Activated CD4-positive, alpha-beta T cell treated with anti-CD3 and anti-CD28 coated beads, Interleukin-10, Interleukin-2, amounts not matched to agents 100 ng/mL and 50 ng/mL, durations not matched to agents 16 hours and 8 hours (primary cell): ENCODE measurements around the gene GCN1.

ENCODE experiments used
- DNase-seq: peaks from one replicate; pipeline ENCODE4 v3.0.0-alpha.2; 2020

GCN1 gene

GRCh38 chr12:120229487-120230325 is 35.2 kb upstream of the GCN1 start:
- no peak for DNase-seq

DNA sequence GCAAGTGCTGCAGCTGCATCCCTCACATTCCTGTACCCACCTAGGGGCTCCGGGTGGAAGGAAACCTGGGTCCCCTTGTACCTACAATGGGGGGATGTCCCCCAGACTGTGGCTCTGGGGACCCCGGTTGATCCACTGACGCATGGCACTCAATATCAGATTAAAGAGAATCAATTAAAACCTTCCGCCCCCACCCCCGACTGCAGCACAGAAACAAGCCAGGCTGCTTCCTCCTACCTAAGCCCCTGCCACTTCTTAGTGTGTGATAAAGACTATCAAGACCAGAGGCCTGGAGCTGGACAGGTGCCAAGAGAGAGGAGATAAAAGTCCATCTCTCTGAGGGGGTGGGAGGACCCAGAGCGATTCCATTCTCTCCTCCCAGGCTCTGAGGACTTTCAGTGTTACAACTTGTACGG is 34.6 kb upstream of the GCN1 start:
- no peak for DNase-seq

GRCh38 chr12:120228291-120229070 is 34.0 kb upstream of the GCN1 start:
- DNase-seq, result peak; percentile 92

- no peak for DNase-seq
Measured at GRCh38 chr12:120228041-120228290, 33.5 kb upstream of the GCN1 start.

DNA sequence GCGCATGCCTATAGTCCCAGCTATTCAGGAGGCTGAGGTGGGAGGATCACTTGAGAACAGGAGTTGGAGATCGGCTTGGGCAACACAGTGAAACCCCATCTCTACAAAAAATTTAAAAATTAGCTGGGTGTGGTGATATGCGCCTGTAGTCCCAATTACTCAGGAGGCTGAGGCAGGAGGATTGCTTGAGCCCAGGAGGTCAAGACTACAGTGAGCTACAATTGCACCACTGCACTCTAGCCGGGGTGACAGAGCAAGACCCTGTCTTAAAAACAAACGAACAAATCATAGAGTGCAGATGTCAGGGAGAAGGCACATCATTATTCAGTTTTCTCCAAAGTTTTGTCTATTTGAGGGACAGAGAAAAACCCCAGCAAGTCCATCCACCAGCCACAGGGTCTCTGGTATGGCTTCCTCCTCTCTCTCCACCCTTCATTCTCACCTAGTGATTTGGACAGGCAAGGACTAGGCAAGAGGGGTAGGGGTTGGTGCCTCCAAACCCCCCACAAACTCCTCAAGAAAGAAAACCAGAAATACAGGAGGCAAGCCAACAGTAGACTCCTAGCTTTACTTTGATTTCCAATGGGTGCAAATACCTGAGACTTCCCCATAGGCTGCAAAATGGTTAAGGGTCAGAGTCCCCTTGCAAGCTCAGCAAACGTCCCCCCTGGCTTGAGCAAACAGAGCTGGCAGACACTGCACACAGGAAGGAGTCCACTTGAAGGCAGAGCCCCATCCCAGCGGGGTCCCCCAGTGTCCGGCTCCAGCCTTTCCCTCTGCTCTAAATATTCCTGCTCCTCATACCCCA is 32.9 kb upstream of the GCN1 start:
- DNase-seq, result no peak

DNA sequence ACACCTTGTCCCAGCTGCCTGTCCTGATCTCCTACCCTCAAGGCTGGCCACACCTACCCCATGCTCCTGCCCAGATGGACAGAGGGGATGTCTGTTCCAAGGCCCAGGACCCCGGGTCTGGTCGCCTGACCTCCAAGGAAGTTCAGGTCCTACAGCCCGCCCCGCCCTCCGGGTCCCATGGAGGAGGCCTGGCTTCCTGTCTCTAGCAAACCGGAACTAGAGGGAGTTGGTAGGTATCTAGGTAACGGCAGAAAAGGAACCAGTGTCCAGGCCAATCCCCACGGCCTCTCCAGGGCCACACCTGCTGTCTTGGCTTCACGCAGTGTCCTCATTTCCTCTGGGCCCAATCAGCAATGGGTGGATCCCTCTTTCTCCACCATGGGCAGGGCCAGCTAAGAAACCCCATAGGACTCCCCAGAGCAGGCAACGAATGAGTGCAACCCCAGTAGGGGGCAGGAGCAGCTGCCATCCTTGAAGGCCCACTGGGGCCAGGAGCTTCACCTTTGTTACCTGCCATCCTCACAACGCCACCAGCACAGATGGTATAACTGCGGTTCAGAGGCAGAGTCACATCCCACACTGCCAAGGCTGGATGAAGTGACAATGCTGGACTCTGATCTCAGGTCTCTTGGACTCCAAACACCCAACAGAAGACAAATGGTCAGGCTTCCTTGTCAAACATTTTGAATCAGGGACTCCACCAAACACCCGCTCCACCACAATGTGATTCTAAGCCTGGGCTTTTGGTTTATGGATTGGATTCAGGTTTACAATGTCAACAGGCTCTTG is 31.5 kb upstream of the GCN1 start:
- DNase-seq, result peak; percentile 37

DNA sequence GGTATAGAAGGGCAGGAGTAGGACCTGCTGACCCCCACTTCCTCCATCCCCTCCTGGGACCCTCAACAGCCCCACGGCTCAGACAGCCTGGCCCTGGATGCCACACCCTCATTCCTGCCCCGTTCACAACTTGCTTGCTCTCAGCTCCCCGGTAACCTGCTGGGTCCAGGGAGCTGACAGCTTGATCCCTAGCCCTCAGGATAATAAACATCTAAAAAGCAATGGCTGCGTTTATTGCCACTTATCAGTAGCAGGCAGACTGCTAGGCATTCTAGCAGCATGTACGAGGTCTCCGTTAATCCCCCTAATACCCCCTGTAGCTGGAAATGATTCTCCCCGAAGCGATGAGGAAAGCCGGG is 30.7 kb upstream of the GCN1 start:
- no peak for DNase-seq

DNA sequence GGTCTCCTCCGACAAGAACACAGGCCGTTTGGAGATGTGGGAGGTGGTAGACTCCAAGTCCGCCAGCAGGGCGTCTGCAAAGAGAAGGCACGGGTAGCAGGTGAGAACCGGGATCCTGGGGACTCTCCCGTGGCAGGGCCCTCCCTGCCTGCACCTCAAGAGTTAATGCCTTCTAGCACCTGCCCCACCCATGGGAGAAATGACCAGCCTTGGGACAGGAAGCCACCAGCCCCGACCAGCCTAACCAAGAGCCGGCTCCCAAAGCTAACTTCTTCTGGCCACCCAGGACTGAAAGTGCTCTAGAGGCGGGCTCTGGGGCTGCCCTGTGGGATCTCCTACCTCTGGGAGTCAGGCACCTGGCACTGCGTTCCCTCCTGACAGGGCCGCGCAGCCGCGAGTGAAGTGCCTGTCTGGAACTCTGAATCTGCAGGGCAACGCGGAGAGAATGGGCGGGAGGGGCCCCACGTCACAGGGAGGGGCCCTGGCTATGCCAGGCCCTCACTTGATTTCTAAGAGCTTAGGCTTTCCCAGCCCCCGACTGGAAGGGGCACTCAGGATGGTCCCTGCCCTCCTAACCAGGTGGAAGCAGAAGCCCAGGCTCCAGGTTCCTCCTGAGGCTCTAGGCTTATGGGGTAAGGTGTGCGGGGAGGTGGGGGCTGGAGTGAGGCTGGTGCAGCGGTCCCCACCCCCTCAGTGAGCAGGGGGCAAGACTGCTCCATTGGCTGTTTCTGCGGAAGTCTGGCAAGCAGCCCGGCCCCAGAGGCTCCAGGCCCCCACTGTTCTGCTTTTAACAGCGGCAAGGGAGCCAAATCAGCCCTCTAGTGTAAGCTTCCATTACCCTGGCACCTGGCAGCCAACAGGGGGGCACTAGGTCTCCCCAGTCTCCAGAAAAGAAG is 30.0 kb upstream of the GCN1 start:
- DNase-seq, result no peak

DNA sequence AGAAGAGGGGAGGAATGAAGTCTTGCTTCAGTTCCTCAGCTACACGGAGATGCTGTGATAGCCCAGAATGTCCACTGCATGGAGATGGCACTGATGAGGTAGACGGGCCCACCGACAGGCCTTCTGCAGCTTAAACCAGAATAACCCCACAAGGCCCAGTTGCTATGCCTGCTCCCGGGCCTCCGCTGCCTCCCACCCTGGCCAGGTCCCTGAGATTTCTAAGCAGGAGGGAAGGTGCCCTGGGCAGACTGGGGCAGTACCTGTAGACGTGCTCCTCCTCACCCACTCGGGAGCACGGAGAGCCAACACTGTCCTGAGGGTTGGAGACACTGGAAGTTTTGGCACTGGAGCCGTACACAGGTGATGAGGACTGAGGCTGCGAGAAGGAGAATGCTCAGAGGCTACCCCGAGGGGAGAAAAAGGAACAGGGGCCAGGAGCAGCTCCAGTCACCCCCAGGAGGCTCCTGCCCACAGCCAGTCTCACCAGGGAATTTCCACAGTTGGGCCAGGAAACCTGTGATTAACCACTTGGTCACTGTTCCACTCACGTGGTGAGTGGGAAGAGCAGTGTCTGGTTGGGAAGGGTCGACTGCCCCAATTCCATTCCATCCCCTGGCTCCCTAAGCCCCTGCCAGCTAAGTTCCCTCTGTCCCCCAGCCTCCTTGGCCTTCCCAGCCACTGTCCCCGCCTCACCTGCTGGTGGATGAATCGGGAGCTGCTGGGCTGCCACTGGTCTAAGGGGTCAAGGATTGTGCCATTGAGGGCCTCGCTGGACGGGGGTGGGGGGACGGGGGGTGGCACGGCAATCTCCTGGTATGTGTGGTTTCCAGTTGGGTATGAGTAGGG is 29.2 kb upstream of the GCN1 start:
- DNase-seq, result no peak

GRCh38 chr12:120222288-120222832 is 27.8 kb upstream of the GCN1 start:
- no peak for DNase-seq

DNA sequence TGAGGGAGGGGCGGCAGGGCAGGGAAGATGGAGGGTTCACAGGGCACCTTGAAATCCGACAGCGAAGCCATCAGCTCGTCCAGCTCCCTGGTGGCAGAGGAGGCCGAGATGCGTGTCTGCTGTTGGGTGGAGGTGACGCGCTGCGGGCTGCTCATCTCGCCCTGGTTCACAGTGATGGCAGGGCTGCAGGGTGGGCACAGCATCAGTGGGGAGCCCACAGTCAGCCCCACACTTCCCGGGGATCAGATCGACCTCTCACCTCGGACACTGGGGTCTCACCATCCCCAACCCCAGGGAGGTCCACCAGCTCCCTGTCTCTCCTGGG is 27.0 kb upstream of the GCN1 start:
- DNase-seq, result no peak

GRCh38 chr12:120220838-120221575 is 26.5 kb upstream of the GCN1 start:
- DNase-seq, result no peak

DNA sequence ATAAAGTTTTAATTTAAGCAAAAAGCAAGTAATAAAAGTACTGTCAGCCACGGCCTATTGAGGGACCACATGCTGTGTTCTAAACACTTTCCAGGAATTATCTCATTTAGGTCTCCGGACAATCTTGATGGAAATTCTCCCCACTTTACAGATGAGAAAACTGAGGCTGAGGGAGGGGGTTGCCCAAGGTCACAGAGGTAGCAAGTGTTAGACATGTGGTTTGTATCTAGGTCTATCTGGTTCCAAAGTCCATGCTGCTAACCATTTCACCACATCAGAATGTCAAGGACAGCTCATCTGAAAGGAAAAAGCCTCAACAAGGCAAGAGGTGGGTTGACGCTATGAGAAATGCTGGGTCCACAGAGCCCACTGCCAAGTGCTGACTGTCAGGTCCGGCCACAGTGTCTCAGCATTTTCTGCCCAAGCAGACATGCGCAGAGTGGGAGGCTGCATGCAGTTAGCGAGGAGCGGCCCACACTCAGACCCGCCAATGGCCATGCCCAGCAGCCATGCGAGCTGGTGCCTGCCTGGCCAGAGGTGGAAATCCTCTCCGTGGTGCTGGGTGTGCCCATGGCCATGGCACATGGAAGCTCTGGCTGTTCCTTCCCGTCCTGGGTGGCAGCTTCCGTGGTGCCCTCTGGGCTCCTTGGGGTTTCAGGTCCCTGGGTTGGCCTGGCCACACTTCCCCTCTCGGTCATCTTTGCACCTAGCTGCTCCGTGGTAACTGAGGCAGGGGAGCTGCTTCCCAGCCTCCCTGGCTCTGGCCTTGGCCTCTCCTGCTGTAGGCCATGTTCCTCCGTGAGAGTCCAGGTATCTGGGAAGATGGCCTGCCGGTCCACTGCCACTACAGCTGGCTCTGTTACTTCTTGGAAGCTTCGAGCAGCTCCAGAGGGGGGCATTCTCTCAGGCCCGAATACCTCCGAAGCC is 24.4 kb upstream of the GCN1 start:
- DNase-seq, result no peak

GRCh38 chr12:120216742-120217605 is 22.5 kb upstream of the GCN1 start:
- DNase-seq, result no peak

DNA sequence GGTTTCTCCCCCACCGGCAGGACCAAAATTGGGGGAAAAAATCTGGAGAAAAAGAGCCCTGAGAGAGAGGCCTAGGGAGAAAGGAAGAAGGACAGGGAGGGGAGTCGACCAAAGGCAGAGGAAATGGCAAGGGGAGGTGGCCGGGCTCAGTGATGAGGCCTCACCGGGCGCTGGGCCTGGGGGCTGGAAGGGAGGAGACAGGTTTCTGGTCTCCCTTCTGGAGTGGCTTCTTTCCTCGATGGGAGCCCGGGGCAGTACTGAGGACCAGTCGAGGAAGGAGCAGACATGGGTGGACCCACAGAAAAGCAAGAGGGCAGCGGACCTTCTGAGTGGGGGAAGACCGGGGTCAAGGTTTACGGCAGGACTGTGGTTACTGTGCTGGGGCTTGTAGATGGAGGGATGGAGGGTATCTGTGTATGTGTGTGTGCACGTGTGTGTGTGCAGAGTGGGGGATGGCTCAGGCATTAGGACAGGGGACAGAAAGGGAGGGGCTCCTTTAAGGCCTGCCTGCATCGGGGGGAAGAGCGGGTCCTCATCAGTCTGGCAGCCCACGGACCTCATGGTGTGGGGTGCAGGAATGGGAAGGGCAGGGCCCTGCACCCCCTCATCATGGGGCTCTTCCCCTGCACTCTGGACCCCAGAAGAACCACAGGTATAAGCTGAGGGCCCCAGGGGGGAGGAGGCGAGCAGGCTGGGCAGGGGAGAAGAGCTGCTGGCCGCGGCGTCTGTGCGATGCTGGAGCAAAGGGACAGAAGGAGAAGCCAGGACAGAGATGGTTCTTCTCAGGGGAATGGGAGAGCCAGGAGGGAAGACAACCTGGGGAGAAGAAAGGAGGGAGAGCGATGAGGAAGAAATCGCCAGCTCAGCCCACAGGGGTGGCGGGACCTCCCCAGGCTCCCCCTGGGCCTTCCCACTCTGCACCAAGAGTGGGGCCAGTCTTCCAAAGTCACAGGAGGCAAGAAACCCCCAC is 21.5 kb upstream of the GCN1 start:
- DNase-seq, result no peak

DNA sequence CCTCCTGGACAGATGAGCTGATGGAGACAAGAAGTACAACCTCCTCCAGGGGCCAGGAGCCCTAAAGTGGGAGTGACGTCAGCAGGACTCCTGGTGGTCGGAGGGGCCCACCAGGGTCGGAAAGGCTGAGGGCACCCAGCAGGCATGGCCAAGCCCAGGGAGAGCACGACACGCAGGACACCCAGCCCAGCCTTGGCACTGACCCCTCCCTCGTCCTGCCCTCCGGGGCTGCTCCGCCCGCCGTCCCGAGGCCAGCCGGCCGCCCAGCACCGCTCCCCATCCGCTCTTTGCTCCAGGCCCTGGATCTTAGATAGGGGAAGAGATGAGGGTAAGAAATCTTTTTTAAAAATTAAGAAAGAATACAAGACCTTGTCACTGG is 20.8 kb upstream of the GCN1 start:
- no peak for DNase-seq
